Activated CD4-positive, alpha-beta T cell treated with anti-CD3 and anti-CD28 coated beads for 36 hours (primary cell): ENCODE measurements around the gene GRP. TPM values are rescaled to one million over a fixed set of nuclear protein-coding genes. Genes with fewer than 3 reads are reported as not detected.
A peak's percentile ranks its signal among the peaks of the same experiment; 100 is the strongest.
"Not testable (repeated sequence)": the region's sequence is repeated elsewhere in the genome, so short reads cannot be mapped to it uniquely, and the experiment has no call there.

Experiments
- ATAC-seq: fragments of 200-7000 bp; cut with Tn5 transposase; one replicate; pipeline ENCODE4 v1.10.0; 2021; ENCODE audit warnings: mild to moderate bottlenecking, moderate library complexity
- CTCF ChIA-PET: fragments of 350-600 bp; sonication (Branson Sonifier 250); formaldehyde crosslinking; loops from one replicate; lab custom pipeline; 2021; ENCODE audit warnings: antibody characterized with exemption; lab: Charles Lee
- POLR2A ChIA-PET: fragments of 350-600 bp; sonication (Branson Sonifier 250); formaldehyde crosslinking; loops from one replicate; lab custom pipeline; 2021; ENCODE audit warnings: antibody characterized with exemption, inconsistent platforms; lab: Charles Lee
- DNase-seq: peaks from one replicate; pipeline ENCODE4 v3.0.0-alpha.2; 2020
- H3K27ac Mint-ChIP-seq: one replicate; pipeline ENCODE4 v1.8.0; 2021; ENCODE audit warnings: mixed read lengths
- H3K27me3 Mint-ChIP-seq: one replicate; pipeline ENCODE4 v1.8.0; 2021; ENCODE audit warnings: mixed read lengths
- H3K36me3 Mint-ChIP-seq: one replicate; pipeline ENCODE4 v1.8.0; 2021; ENCODE audit warnings: low read depth, mixed read lengths
- H3K4me1 Mint-ChIP-seq: one replicate; pipeline ENCODE4 v1.8.0; 2021; ENCODE audit warnings: mixed read lengths
- H3K4me3 Mint-ChIP-seq: one replicate; pipeline ENCODE4 v1.8.0; 2021; ENCODE audit warnings: mild to moderate bottlenecking, moderate library complexity, mixed read lengths
- H3K9me3 Mint-ChIP-seq: one replicate; pipeline ENCODE4 v1.8.0; 2021; ENCODE audit warnings: low read depth, mixed read lengths
- intact Hi-C, 2 experiments: fragments of 100-400 bp; cut with DNase I in 1 of 2; cut with micrococcal nuclease in 1 of 2; formaldehyde crosslinking; loops; one replicate each; pipeline versions ENCODE4 v1.14.2 to v1.15.1; 2022 to 2024; cut with DNase I, micrococcal nuclease
- total RNA-seq, 2 experiments: library from RNA; stranded (reverse); gene quantifications; one replicate each; pipeline ENCODE4 v1.2.3, GENCODE V29; 2021

Gene GRP
- total RNA-seq, 2 experiments from 2014 or later: not detected

DNA sequence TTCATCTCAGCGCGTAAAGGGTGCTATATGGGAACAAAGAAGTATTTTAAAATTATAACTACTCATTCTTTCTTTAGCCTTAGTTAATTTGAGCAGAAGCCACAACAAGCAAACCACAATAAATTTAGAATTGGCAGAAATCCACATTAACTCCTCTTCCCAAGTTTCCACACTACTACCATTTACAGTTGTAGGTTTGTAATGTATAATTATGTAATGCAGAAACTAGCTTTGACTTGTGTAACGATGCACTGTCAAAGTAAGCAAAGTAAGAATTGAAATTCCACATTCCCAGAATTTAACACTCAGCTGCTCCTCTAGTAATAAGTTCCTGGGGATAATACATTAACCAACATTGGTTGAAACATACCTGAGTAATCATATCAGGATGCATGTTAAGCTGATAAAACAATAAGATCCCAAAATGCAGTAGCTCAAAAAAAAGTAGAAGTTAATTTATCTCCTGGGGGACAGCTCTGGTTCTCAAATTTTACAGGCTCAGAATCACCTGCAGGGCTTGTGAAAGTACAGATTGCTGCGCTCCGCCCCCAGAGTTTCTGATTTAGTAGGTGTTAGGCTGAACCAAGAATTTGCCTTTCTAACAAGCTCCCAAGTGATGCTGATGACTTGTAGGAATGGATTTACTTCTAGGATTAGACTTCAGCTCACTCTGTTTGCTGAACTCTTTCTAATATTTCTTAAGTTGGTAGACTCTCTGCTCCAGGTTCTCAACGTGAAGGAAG lies 9.9 kb downstream of the GRP start:
- intact Hi-C loops: no loop called here
- ATAC-seq: no peak
- peak; percentile 32 for DNase-seq
- ChIA-PET POLR2A (no interaction called here), CTCF (interaction anchor here (0.8 to 2.4 kb wide), 5 partner anchors 9 to 172 kb away, joined by 3 to 5 read pairs (median 4); no protein-coding TSS in a partner anchor)
- no peak overlapping the region for H3K4me3 Mint-ChIP-seq
- H3K9me3 Mint-ChIP-seq: no peaks in the 10 kb centered on the region
- H3K36me3 Mint-ChIP-seq: no peaks in the 10 kb centered on the region
- H3K27ac Mint-ChIP-seq: no peak overlapping the region
- H3K27me3 Mint-ChIP-seq: peaks cover 35% of the 10 kb centered on the region
- no peaks in the 10 kb centered on the region for H3K4me1 Mint-ChIP-seq

DNA sequence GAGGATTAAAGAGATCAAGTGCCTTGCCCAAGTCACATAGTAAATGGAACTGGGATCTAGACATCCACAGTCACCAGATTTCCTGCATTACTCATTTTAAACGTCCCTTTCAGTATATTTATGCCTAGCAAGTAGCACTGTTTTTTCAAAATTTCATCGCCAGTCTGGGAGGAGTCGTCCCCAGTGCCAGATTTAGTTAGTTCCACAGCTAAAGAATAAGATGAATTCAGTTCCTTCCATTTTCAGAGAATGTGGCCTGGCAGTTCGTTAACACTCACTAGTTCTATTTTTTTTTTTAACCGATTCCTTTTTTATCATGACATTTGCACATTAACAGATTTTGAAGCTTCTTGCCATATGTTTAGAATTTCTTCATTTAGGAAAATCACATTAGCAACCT lies 11.2 kb downstream of the GRP start:
- Mint-ChIP-seq H3K4me3 (no peak overlapping the region), H3K4me1 (no peaks in the 10 kb centered on the region), H3K36me3 (no peaks in the 10 kb centered on the region), H3K27ac (no peak overlapping the region), H3K9me3 (no peaks in the 10 kb centered on the region), H3K27me3 (peaks cover 33% of the 10 kb centered on the region)
- CTCF ChIA-PET: interaction anchor here (1.7 to 2.4 kb wide), 2 partner anchors 18 to 72 kb away, joined by 4 to 5 read pairs; no protein-coding TSS in a partner anchor
- ATAC-seq (no peak), DNase-seq (no peak)
- POLR2A ChIA-PET: no interaction called here
- intact Hi-C loops: no loop called here

DNA sequence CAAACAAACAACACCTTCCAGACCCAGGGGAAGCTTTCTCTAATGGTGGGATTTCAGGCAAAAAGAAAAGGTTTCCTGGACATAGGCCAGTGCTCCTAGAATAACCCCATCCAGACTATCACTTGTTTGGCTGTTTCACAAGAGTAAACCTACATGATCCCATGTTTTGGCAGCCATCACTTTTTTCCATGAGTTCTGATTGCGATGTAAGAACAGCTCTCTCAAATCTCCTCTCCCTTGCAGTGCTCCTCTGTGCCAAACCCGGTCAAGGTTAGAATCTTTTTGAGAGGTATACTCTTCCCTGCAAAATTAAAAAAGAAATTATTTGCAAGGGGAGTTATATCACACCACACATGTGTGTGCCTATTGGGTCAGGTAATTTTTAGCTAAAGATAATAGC lies 11.9 kb downstream of the GRP start:
- ChIA-PET CTCF (interaction anchor here (1.7 kb wide), 1 partner anchor 71 kb away, joined by 4 read pairs; no protein-coding TSS in a partner anchor), POLR2A (no interaction called here)
- intact Hi-C loops: no loop called here
- ATAC-seq (no peak), DNase-seq (no peak)
- H3K27ac Mint-ChIP-seq: no peak overlapping the region
- H3K9me3 Mint-ChIP-seq: no peaks in the 10 kb centered on the region
- no peak overlapping the region for H3K4me3 Mint-ChIP-seq
- H3K36me3 Mint-ChIP-seq: no peaks in the 10 kb centered on the region
- no peaks in the 10 kb centered on the region for H3K4me1 Mint-ChIP-seq
- H3K27me3 Mint-ChIP-seq: peaks cover 35% of the 10 kb centered on the region

DNA sequence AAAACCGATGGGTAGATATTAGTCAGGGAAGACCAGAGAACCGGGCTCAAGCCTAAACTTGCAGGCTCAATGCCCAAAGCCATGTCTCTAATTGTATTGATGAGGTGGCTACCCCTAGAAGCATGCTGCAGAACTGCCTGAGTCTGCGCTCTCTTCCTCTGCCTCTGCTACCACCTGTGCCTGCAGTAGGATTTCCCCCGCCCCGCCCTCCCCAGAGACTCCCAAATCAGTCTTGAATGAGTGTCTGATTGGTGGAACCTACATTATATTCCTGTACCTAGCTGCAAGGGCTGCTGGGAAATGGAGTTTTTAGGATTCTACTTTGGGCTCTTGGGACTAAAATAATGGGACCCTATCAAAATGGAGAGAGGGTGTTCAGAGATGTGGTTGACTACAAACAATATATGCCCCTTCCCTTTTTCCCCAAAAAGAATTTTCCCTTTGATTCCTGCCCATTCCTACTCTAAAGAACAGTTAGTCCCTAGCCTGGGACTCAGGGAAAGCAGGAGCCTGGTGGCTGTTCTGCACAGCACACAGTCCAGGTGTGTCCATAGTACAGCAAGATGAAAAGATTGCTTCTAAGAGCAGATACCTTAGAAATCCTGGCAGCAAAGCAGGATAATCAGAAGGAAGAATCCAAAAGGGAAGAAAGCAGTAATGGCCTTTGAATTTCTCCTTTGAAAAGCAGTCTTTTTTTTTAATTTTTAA lies 12.5 kb downstream of the GRP start:
- Mint-ChIP-seq H3K4me1 (no peaks in the 10 kb centered on the region), H3K27ac (no peak overlapping the region), H3K27me3 (peaks cover 30% of the 10 kb centered on the region), H3K36me3 (no peaks in the 10 kb centered on the region), H3K9me3 (no peaks in the 10 kb centered on the region), H3K4me3 (no peak overlapping the region)
- intact Hi-C loops: no loop called here
- ATAC-seq (no peak), DNase-seq (no peak)
- ChIA-PET CTCF (no interaction called here), POLR2A (no interaction called here)

DNA sequence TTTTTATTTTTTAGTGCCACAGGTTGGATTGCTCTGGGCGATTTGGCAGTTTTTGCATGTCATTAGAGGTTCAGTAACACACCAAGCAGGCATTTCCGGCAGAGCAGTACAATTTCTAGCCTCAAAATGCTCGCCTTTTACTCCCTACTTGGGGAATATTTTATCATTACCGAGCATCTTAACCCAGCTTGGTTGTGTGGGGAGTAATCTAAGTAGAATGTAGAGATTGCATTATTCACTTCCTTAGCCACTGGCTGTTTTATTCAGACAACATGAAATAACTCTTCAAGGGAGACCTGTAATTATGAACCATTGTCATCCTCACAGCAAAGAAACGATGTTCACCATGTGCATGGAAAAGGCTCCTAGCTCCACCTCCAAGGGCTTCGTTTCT lies 13.1 kb downstream of the GRP start:
- ChIA-PET CTCF (no interaction called here), POLR2A (no interaction called here)
- no peak for ATAC-seq
- Mint-ChIP-seq H3K36me3 (no peaks in the 10 kb centered on the region), H3K27ac (no peak overlapping the region), H3K4me3 (no peak overlapping the region), H3K27me3 (peaks cover 27% of the 10 kb centered on the region), H3K9me3 (no peaks in the 10 kb centered on the region), H3K4me1 (no peaks in the 10 kb centered on the region)
- intact Hi-C loops: no loop called here
- no peak for DNase-seq

DNA sequence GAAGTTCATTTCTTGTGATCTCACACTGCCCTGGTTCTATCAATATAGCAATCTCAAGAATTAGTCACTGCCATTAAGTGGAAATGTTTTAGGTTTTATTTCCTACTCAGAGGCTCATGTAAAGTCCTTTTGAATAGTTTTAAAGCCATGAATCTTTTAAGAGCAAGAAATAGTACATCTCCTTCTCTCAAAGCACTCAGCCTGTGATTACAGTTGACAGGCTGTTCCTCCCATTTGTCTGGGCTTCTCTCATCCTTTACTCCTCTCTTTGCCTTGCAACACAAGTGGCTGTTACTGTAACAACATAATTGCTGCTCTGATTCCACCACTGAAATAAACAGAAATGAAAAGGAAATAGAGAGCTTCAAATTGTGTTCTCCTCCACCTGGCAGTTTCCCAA lies 18.4 kb downstream of the GRP start:
- Mint-ChIP-seq H3K9me3 (no peaks in the 10 kb centered on the region), H3K27ac (no peak overlapping the region), H3K4me1 (no peaks in the 10 kb centered on the region), H3K36me3 (no peaks in the 10 kb centered on the region), H3K4me3 (no peak overlapping the region), H3K27me3 (peaks cover 21% of the 10 kb centered on the region)
- ATAC-seq: no peak
- no peak for DNase-seq
- POLR2A ChIA-PET: no interaction called here
- intact Hi-C loops: no loop called here
- CTCF ChIA-PET: no interaction called here

DNA sequence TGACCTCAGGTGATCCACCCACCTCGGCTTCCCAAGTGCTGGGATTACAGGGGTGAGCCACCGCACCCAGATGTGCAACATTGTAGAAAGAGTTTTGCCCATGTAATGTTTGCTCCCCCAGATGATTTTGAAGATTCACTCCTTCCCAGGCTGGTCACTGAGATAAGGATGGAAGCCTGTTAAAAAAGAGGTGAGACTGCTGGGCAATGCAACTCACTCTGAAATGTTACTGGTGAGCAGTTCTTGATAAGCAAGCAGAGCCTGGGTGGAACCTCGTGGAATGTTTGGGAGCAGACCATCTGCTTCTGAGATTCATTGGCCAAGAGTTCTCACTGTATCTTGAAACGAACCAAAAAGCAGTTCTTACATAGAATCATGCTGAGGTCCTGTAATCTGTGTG lies 19.7 kb downstream of the GRP start:
- ChIA-PET POLR2A (no interaction called here), CTCF (interaction anchor here (1.2 kb wide), 1 partner anchor 10 kb away, joined by 5 read pairs; no protein-coding TSS in a partner anchor)
- H3K27ac Mint-ChIP-seq: no peak overlapping the region
- no peaks in the 10 kb centered on the region for H3K36me3 Mint-ChIP-seq
- H3K9me3 Mint-ChIP-seq: no peaks in the 10 kb centered on the region
- H3K4me1 Mint-ChIP-seq: no peaks in the 10 kb centered on the region
- DNase-seq (no peak), ATAC-seq (no peak)
- peaks cover 24% of the 10 kb centered on the region for H3K27me3 Mint-ChIP-seq
- intact Hi-C loops: no loop called here
- no peak overlapping the region for H3K4me3 Mint-ChIP-seq

DNA sequence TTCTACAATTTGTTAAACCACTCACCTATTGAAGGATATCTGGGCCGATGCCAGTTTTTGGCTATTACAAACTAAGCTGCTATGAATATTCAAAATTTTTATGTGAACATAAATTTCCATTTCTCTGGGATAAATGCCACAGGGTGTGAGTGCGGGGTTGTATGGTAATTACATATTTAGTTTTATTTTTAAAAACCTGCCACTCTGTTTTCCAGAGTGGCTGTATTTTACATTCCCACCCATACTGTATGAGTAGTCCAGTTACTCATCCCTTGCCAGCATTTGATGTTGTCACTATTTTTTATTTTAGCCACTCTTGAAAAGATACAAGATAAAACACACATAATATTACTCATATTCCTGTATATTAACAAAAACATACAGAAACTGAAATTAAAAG lies 22.9 kb downstream of the GRP start:
- Mint-ChIP-seq H3K9me3 (no peaks in the 10 kb centered on the region), H3K27me3 (peaks cover 36% of the 10 kb centered on the region), H3K4me3 (no peak overlapping the region), H3K27ac (no peak overlapping the region), H3K36me3 (no peaks in the 10 kb centered on the region), H3K4me1 (no peaks in the 10 kb centered on the region)
- ATAC-seq (no peak), DNase-seq (no peak)
- ChIA-PET POLR2A (no interaction called here), CTCF (no interaction called here)
- intact Hi-C loops: no loop called here

DNA sequence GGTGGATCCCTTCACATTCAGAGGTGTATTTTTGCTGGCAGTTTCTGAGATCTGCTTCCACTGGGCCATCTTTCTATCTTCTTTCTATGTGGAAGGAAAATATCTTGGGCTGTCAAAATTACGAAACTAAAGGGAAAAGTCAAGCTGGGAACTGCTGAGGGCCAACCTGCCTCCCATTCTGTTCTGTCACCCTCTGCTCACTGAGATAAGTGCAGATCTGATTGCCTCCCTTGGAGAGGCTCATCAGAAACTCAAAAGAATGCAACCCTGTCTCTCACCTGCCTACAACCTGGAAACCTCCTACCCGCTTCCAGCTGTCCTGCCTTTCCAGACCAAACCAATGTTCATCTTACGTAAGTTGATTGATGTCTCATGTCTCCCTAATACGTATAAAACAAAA lies 26.8 kb downstream of the GRP start:
- H3K36me3 Mint-ChIP-seq: no peaks in the 10 kb centered on the region
- POLR2A ChIA-PET: no interaction called here
- peaks cover 39% of the 10 kb centered on the region for H3K27me3 Mint-ChIP-seq
- intact Hi-C loops: no loop called here
- ATAC-seq (no peak), DNase-seq (no peak)
- no peak overlapping the region for H3K4me3 Mint-ChIP-seq
- no peaks in the 10 kb centered on the region for H3K9me3 Mint-ChIP-seq
- H3K27ac Mint-ChIP-seq: no peak overlapping the region
- CTCF ChIA-PET: interaction anchor here (4.6 kb wide), 1 partner anchor 156 kb away, joined by 63 read pairs; no protein-coding TSS in a partner anchor
- no peaks in the 10 kb centered on the region for H3K4me1 Mint-ChIP-seq

DNA sequence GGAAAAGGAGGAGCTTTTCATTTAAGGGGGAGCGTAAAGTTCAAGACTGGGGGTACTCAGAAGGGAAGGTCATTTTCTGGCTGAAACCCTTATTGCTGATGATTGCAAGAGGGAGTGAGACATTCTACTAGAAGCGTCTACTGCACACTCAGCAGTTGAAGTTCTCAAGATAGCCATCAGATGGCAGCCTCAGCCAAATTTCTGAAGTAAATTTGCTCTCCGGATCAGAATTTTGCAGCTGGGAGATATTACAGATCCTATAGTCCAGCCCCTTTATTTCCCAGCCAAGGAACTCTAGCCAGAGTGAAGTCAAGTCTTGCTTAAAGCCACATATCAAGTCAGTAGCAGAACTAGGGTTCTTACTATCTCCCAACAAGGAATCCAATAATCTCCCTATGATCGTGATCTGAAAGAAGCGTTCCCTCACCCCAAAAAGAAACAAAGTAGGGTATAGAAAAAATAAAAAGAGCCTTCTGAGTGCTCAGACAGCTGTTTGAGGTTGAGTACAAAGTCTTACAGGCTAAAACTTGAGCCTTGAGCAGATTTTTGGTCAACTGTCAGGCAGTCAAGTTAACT lies 29.3 kb downstream of the GRP start:
- POLR2A ChIA-PET: no interaction called here

DNA sequence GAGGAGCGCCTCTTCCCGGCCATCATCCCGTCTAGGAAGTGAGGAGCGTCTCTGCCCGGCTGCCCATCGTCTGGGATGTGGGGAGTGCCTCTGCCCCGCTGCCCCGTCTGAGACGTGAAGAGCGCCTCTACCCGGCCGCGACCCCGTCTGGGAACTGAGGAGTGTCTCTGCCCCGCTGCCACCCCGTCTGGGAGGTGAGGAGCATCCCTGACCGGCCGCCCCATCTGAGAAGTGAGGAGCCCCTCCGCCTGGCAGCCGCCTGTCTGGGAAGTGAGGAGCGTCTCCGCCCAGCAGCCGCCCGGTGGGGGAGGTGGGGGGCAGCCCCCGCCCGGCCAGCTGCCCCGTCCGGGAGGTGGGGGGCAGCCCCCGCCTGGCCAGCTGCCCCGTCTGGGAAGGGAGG lies 35.5 kb downstream of the GRP start:
- H3K4me1 Mint-ChIP-seq, H3K27ac Mint-ChIP-seq, POLR2A ChIA-PET, ATAC-seq, H3K4me3 Mint-ChIP-seq, intact Hi-C loops, H3K36me3 Mint-ChIP-seq, DNase-seq, H3K9me3 Mint-ChIP-seq, CTCF ChIA-PET: not testable (repeated sequence)
- peaks cover 30% of the 10 kb centered on the region for H3K27me3 Mint-ChIP-seq

More for the DNA sequence above, 29.3 kb downstream of the GRP start:
- CTCF ChIA-PET: interaction anchor here (0.6 to 4.6 kb wide), 17 partner anchors 9 to 574 kb away, joined by 3 to 63 read pairs (median 4); partner anchors contain the start of gene CPLX4
- Mint-ChIP-seq H3K36me3 (no peaks in the 10 kb centered on the region), H3K9me3 (no peaks in the 10 kb centered on the region), H3K4me3 (no peak overlapping the region), H3K27ac (no peak overlapping the region), H3K4me1 (no peaks in the 10 kb centered on the region), H3K27me3 (peaks cover 43% of the 10 kb centered on the region)
- ATAC-seq: no peak
- peak; percentile 63 for DNase-seq
- intact Hi-C loops: loop anchor here (1.0 to 2.0 kb wide), 4 partner anchors 20 to 154 kb away; no protein-coding TSS in a partner anchor
